Measurements from ENCODE around the gene DDA1.

The DDA1 gene

DNA sequence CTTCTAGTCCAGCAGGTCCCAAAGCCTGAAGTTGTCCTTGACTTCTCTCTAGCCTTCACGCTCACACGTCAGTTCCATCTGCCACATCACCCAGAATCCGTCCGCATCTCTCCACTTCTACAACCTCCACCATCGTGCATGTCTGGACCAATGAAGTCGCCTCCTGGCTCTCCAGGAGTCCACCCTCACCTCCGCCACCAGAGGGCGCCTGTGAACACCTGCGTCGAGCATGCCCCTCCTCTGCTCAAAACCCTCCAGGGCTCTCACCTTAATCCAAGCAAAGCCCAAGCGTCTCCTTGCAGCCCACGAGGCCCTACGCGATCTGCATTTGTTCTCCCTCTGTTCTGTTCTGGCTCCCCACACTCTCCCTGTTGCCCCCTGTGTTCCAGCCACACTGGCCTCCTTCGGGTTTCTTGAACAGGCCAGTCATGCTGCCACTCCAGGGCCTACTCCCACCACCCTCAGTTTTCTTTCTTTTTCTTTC lies 48.5 kb upstream of the DDA1 start (continued):
- TF ChIP-seq ZNF514 (tag by site-specific recombination; IDR thresholded peaks at IDR 0.05) = no peak
- TF ChIP-seq, protein P1, sequence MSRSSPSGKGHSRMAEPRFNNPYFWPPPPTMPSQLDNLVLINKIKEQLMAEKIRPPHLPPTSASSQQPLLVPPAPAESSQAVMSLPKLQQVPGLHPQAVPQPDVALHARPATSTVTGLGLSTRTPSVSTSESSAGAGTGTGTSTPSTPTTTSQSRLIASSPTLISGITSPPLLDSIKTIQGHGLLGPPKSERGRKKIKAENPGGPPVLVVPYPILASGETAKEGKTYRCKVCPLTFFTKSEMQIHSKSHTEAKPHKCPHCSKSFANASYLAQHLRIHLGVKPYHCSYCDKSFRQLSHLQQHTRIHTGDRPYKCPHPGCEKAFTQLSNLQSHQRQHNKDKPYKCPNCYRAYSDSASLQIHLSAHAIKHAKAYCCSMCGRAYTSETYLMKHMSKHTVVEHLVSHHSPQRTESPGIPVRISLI (tag by site-specific recombination; IDR thresholded peaks at IDR 0.05) = peak; percentile 66; the same call in 1 of the 2 replicates
- no peak for TF ChIP-seq ZNF660 (tag by site-specific recombination; IDR thresholded peaks at IDR 0.05)
- TF ChIP-seq, protein P2, sequence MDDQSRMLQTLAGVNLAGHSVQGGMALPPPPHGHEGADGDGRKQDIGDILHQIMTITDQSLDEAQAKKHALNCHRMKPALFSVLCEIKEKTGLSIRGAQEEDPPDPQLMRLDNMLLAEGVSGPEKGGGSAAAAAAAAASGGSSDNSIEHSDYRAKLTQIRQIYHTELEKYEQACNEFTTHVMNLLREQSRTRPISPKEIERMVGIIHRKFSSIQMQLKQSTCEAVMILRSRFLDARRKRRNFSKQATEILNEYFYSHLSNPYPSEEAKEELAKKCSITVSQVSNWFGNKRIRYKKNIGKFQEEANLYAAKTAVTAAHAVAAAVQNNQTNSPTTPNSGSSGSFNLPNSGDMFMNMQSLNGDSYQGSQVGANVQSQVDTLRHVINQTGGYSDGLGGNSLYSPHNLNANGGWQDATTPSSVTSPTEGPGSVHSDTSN (CRISPR knock-in tag; IDR thresholded peaks at IDR 0.05) = no peak
- no peak for TF ChIP-seq ZNF585B (tag by site-specific recombination; IDR thresholded peaks at IDR 0.05)
- no peak for TF ChIP-seq ZNF707 (tag by site-specific recombination; IDR thresholded peaks at IDR 0.05)
- TF ChIP-seq, protein P3, sequence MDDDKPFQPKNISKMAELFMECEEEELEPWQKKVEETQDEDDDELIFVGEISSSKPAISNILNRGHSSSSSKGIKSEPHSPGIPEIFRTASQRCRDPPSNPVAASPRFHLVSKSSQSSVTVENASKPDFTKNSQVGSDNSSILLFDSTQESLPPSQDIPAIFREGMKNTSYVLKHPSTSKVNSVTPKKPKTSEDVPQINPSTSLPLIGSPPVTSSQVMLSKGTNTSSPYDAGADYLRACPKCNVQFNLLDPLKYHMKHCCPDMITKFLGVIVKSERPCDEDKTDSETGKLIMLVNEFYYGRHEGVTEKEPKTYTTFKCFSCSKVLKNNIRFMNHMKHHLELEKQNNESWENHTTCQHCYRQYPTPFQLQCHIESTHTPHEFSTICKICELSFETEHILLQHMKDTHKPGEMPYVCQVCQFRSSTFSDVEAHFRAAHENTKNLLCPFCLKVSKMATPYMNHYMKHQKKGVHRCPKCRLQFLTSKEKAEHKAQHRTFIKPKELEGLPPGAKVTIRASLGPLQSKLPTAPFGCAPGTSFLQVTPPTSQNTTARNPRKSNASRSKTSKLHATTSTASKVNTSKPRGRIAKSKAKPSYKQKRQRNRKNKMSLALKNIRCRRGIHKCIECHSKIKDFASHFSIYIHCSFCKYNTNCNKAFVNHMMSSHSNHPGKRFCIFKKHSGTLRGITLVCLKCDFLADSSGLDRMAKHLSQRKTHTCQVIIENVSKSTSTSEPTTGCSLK (tag by site-specific recombination; IDR thresholded peaks at IDR 0.05) = no peak
- TF ChIP-seq ZNF501 (tag by site-specific recombination; IDR thresholded peaks at IDR 0.05) = no peak
- TF ChIP-seq, protein P4, sequence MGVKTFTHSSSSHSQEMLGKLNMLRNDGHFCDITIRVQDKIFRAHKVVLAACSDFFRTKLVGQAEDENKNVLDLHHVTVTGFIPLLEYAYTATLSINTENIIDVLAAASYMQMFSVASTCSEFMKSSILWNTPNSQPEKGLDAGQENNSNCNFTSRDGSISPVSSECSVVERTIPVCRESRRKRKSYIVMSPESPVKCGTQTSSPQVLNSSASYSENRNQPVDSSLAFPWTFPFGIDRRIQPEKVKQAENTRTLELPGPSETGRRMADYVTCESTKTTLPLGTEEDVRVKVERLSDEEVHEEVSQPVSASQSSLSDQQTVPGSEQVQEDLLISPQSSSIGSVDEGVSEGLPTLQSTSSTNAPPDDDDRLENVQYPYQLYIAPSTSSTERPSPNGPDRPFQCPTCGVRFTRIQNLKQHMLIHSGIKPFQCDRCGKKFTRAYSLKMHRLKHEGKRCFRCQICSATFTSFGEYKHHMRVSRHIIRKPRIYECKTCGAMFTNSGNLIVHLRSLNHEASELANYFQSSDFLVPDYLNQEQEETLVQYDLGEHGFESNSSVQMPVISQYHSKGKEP (tag by site-specific recombination; IDR thresholded peaks at IDR 0.05) = no peak
- TF ChIP-seq, protein P5, sequence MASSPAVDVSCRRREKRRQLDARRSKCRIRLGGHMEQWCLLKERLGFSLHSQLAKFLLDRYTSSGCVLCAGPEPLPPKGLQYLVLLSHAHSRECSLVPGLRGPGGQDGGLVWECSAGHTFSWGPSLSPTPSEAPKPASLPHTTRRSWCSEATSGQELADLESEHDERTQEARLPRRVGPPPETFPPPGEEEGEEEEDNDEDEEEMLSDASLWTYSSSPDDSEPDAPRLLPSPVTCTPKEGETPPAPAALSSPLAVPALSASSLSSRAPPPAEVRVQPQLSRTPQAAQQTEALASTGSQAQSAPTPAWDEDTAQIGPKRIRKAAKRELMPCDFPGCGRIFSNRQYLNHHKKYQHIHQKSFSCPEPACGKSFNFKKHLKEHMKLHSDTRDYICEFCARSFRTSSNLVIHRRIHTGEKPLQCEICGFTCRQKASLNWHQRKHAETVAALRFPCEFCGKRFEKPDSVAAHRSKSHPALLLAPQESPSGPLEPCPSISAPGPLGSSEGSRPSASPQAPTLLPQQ (tag by site-specific recombination; IDR thresholded peaks at IDR 0.05) = peak; percentile 47; the same call in 1 of the 2 replicates
- TF ChIP-seq, protein P6, sequence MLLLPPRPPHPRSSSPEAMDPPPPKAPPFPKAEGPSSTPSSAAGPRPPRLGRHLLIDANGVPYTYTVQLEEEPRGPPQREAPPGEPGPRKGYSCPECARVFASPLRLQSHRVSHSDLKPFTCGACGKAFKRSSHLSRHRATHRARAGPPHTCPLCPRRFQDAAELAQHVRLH (tag by site-specific recombination; IDR thresholded peaks at IDR 0.05) = no peak
- TF ChIP-seq YY1 (tag by site-specific recombination; IDR thresholded peaks at IDR 0.05) = no peak
- TF ChIP-seq ZNF610 (tag by site-specific recombination; IDR thresholded peaks at IDR 0.05; ENCODE audit: borderline replicate concordance) = peak; percentile 16; the same call in 1 of the 2 replicates
- TF ChIP-seq ZNF600 (tag by site-specific recombination; IDR thresholded peaks at IDR 0.05) = peak; percentile 96
- TF ChIP-seq ZNF155 (tag by site-specific recombination; IDR thresholded peaks at IDR 0.05) = no peak
- no peak for TF ChIP-seq ZNF426 (tag by site-specific recombination; IDR thresholded peaks at IDR 0.05)
- no peak for TF ChIP-seq ZNF23 (tag by site-specific recombination; IDR thresholded peaks at IDR 0.05; ENCODE audit: borderline replicate concordance)
- TF ChIP-seq ZNF404 (tag by site-specific recombination; IDR thresholded peaks at IDR 0.05) = no peak
- peak; percentile 29; the same call in 1 of the 2 replicates for TF ChIP-seq ZIC2 (tag by site-specific recombination; IDR thresholded peaks at IDR 0.05)
- TF ChIP-seq ZNF664 (tag by site-specific recombination; IDR thresholded peaks at IDR 0.05) = no peak
- TF ChIP-seq ZNF266 (tag by site-specific recombination; IDR thresholded peaks at IDR 0.05; ENCODE audit: low read depth) = no peak
- no peak for TF ChIP-seq ZNF747 (tag by site-specific recombination; IDR thresholded peaks at IDR 0.05)
- TF ChIP-seq PRDM1 (tag by site-specific recombination; IDR thresholded peaks at IDR 0.05) = no peak
- no peak for TF ChIP-seq ZNF214 (tag by site-specific recombination; IDR thresholded peaks at IDR 0.05; ENCODE audit: borderline replicate concordance)
- TF ChIP-seq ZNF274 (IDR thresholded peaks at IDR 0.05; ENCODE audit: low read length) = no peak
- no peak for TF ChIP-seq ZNF274 (tag by site-specific recombination; IDR thresholded peaks at IDR 0.05; ENCODE audit: borderline replicate concordance)
- TF ChIP-seq, protein P7, sequence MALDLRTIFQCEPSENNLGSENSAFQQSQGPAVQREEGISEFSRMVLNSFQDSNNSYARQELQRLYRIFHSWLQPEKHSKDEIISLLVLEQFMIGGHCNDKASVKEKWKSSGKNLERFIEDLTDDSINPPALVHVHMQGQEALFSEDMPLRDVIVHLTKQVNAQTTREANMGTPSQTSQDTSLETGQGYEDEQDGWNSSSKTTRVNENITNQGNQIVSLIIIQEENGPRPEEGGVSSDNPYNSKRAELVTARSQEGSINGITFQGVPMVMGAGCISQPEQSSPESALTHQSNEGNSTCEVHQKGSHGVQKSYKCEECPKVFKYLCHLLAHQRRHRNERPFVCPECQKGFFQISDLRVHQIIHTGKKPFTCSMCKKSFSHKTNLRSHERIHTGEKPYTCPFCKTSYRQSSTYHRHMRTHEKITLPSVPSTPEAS (tag by site-specific recombination; IDR thresholded peaks at IDR 0.05) = no peak
- no peak for TF ChIP-seq HOXD13 (CRISPR knock-in tag; IDR thresholded peaks at IDR 0.05; ENCODE audit: borderline replicate concordance)
- no peak for TF ChIP-seq MEIS1 (CRISPR knock-in tag; IDR thresholded peaks at IDR 0.05; ENCODE audit: borderline replicate concordance)
- TF ChIP-seq ZNF175 (tag by site-specific recombination; IDR thresholded peaks at IDR 0.05) = no peak

Data from HEK293 (cell line).